ENCODE data around the gene INSR. TPM values are rescaled to one million over a fixed set of nuclear protein-coding genes. Genes with fewer than 3 reads are reported as not detected.

The INSR gene
- total RNA-seq, 1 donor from 2014 or later: 23.9 TPM

- peak; percentile 96 for DNase-seq
- Mint-ChIP-seq H3K9me3 (ENCODE audit: unreplicated experiment) (peaks cover 22% of the 10 kb centered on the region), H3K36me3 (ENCODE audit: unreplicated experiment) (peaks cover 19% of the 10 kb centered on the region), H3K27me3 (ENCODE audit: unreplicated experiment) (peaks cover 7% of the 10 kb centered on the region), H3K4me3 (ENCODE audit: unreplicated experiment) (peak overlapping the region; percentile 91), H3K4me1 (ENCODE audit: low read depth, unreplicated experiment) (no peaks in the 10 kb centered on the region), H3K27ac (ENCODE audit: unreplicated experiment) (peak overlapping the region; percentile 90)
- TF ChIP-seq, protein P1, sequence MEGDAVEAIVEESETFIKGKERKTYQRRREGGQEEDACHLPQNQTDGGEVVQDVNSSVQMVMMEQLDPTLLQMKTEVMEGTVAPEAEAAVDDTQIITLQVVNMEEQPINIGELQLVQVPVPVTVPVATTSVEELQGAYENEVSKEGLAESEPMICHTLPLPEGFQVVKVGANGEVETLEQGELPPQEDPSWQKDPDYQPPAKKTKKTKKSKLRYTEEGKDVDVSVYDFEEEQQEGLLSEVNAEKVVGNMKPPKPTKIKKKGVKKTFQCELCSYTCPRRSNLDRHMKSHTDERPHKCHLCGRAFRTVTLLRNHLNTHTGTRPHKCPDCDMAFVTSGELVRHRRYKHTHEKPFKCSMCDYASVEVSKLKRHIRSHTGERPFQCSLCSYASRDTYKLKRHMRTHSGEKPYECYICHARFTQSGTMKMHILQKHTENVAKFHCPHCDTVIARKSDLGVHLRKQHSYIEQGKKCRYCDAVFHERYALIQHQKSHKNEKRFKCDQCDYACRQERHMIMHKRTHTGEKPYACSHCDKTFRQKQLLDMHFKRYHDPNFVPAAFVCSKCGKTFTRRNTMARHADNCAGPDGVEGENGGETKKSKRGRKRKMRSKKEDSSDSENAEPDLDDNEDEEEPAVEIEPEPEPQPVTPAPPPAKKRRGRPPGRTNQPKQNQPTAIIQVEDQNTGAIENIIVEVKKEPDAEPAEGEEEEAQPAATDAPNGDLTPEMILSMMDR (IDR thresholded peaks at IDR 0.05; ENCODE audit: partially characterized antibody, unreplicated experiment): no peak
Measured at GRCh38 chr19:7098701-7099596, 195.3 kb downstream of the INSR start.

GRCh38 chr19:7098096-7098495 is 196.1 kb downstream of the INSR start:
- H3K9me3 Mint-ChIP-seq (ENCODE audit: unreplicated experiment): peaks cover 24% of the 10 kb centered on the region
- peak overlapping the region; percentile 90 for H3K27ac Mint-ChIP-seq (ENCODE audit: unreplicated experiment)
- H3K4me3 Mint-ChIP-seq (ENCODE audit: unreplicated experiment): peak overlapping the region; percentile 91
- H3K27me3 Mint-ChIP-seq (ENCODE audit: unreplicated experiment): peaks cover 7% of the 10 kb centered on the region
- peaks cover 19% of the 10 kb centered on the region for H3K36me3 Mint-ChIP-seq (ENCODE audit: unreplicated experiment)
- TF ChIP-seq, protein P1 (IDR thresholded peaks at IDR 0.05; ENCODE audit: partially characterized antibody, unreplicated experiment): no peak
- H3K4me1 Mint-ChIP-seq (ENCODE audit: low read depth, unreplicated experiment): no peaks in the 10 kb centered on the region
- no peak for DNase-seq

GRCh38 chr19:7088999-7089398 is 205.2 kb downstream of the INSR start:
- no peak for DNase-seq
- Mint-ChIP-seq H3K4me1 (ENCODE audit: low read depth, unreplicated experiment) (no peaks in the 10 kb centered on the region), H3K36me3 (ENCODE audit: unreplicated experiment) (peaks cover 44% of the 10 kb centered on the region), H3K27ac (ENCODE audit: unreplicated experiment) (no peak overlapping the region), H3K27me3 (ENCODE audit: unreplicated experiment) (peaks cover 1% of the 10 kb centered on the region), H3K9me3 (ENCODE audit: unreplicated experiment) (peaks cover 27% of the 10 kb centered on the region), H3K4me3 (ENCODE audit: unreplicated experiment) (no peak overlapping the region)
- TF ChIP-seq, protein P1 (IDR thresholded peaks at IDR 0.05; ENCODE audit: partially characterized antibody, unreplicated experiment): no peak

DNA sequence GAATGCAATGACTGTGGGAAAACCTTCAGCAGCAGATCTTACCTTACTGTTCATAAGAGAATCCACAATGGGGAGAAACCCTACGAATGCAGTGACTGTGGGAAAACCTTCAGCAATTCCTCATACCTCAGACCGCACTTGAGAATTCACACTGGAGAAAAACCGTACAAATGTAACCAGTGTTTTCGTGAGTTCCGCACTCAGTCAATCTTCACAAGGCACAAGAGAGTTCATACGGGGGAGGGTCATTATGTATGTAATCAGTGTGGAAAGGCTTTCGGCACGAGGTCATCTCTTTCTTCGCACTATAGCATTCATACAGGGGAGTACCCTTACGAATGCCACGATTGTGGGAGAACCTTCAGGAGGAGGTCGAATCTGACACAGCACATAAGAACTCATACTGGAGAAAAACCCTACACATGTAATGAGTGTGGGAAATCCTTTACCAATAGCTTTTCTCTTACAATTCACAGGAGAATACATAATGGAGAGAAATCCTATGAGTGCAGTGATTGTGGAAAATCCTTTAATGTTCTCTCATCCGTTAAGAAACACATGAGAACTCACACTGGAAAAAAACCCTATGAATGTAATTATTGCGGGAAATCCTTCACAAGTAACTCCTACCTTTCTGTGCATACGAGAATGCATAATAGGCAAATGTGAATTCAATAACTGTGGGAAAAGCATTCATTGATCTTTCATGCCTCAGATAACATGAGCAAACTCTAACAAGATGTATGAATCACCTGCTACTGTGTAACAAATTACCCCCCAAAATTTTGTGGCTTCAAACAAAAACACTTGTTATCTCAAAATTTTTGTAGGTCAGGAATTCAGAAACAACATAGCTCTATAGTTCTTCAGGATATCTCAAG is 210.9 kb downstream of the INSR start:
- no peak for DNase-seq
- Mint-ChIP-seq H3K27me3 (ENCODE audit: unreplicated experiment) (peaks cover 7% of the 10 kb centered on the region), H3K4me1 (ENCODE audit: low read depth, unreplicated experiment) (no peaks in the 10 kb centered on the region), H3K4me3 (ENCODE audit: unreplicated experiment) (no peak overlapping the region), H3K9me3 (ENCODE audit: unreplicated experiment) (peaks cover 46% of the 10 kb centered on the region), H3K27ac (ENCODE audit: unreplicated experiment) (no peak overlapping the region), H3K36me3 (ENCODE audit: unreplicated experiment) (peaks cover 72% of the 10 kb centered on the region)
- TF ChIP-seq, protein P1 (IDR thresholded peaks at IDR 0.05; ENCODE audit: partially characterized antibody, unreplicated experiment): no peak
